GM12878 (cell line): ENCODE results near the gene ANKRD1. TPM values are rescaled to one million over a fixed set of nuclear protein-coding genes. Genes with fewer than 3 reads are reported as not detected.

Source experiments
- BMI1 ChIP-seq: fragments of 450-650 bp; IDR thresholded peaks from 2 replicates; pipeline ENCODE4 v1.6.1; 2016; ENCODE audit warnings: mild to moderate bottlenecking, moderate library complexity, borderline replicate concordance
- CREB1 ChIP-seq: IDR thresholded peaks from 2 replicates; pipeline ENCODE4 v1.6.1; 2012; ENCODE audit warnings: low read depth, mild to moderate bottlenecking, inconsistent platforms
- CREM ChIP-seq: IDR thresholded peaks from 2 replicates; pipeline ENCODE4 v1.6.1; 2014; ENCODE audit warnings: antibody characterized with exemption, low read depth
- NRF1 ChIP-seq: conservative IDR thresholded peaks from 2 replicates; pipeline ENCODE4 v1.6.1; 2011; ENCODE audit warnings: mild to moderate bottlenecking, low read depth, low read length, improper control_type of control experiment
- POLR2A ChIP-seq: IDR thresholded peaks from 2 replicates; pipeline ENCODE4 v1.6.1; 2011; ENCODE audit warnings: low read depth, mild to moderate bottlenecking, low read length
- POLR2AphosphoS2 ChIP-seq: IDR thresholded peaks from 2 replicates; pipeline ENCODE4 v1.6.1; 2011; ENCODE audit warnings: low read depth, mild to moderate bottlenecking, low read length, improper control_type of control experiment, moderate library complexity
- SIX5 ChIP-seq: IDR thresholded peaks from 2 replicates; pipeline ENCODE4 v1.6.1; 2011; ENCODE audit warnings: mild to moderate bottlenecking, low read depth, low read length, moderate library complexity; ENCODE audit not compliant: severe bottlenecking
- SMAD5 ChIP-seq: IDR thresholded peaks from 2 replicates; pipeline ENCODE4 v1.6.1; 2016; ENCODE audit warnings: antibody characterized with exemption, low read depth
- SP1 ChIP-seq: IDR thresholded peaks from one replicate; pipeline ENCODE4 v1.6.1; 2011; ENCODE audit warnings: low read depth, low read length
- TAF1 ChIP-seq: IDR thresholded peaks from 2 replicates; pipeline ENCODE4 v1.6.1; 2011; ENCODE audit warnings: mild to moderate bottlenecking, low read depth, low read length, borderline replicate concordance
- WRNIP1 ChIP-seq: IDR thresholded peaks from 2 replicates; pipeline ENCODE4 v1.6.1; 2011; ENCODE audit warnings: low read depth, low read length, improper control_type of control experiment, borderline replicate concordance
- YY1 ChIP-seq: IDR thresholded peaks from 2 replicates; pipeline ENCODE4 v1.6.1; 2011; ENCODE audit warnings: low read depth, mild to moderate bottlenecking, low read length
- polyA plus RNA-seq, 11 experiments: library from polyadenylated mRNA; depleted of rRNA in 4 of 11; unstranded in 6 of 11; stranded (reverse) in 5 of 11; fragments of >200 nt; fragmentation: Nextera tagmentation in 4 of 11; fragmentation: Illumina TruSeq in 1 of 11; extraction: Ambion mirVana in 4 of 11; extraction: Trizol in 1 of 11; gene quantifications; 1 replicate in 1 of 11; 2 replicates in 10 of 11; pipeline versions ENCODE4 v1.2.1 to v1.2.3, GENCODE V29; 2011 to 2016; ENCODE audit warnings: inconsistent platforms in 2 of 11, missing spikeins in 2 of 11, low read depth in 1 of 11
- total RNA-seq, 4 experiments: library from RNA; depleted of rRNA in 3 of 4; stranded (reverse); fragments of >200 nt in 3 of 4; fragmentation: Illumina TruSeq in 1 of 4; extraction: Trizol in 1 of 4; gene quantifications; 2 replicates each; pipeline versions ENCODE4 v1.2.1 to v1.2.3, GENCODE V29; 2013 to 2021
- TF ChIP-seq, protein P1 (sequence below): IDR thresholded peaks from 2 replicates; pipeline ENCODE4 v1.6.1; 2011; ENCODE audit warnings: borderline replicate concordance, low read depth, mild to moderate bottlenecking, moderate library complexity, mixed read lengths, low read length; ENCODE audit not compliant: insufficient read depth; ENCODE audit errors: extremely low read length
- TF ChIP-seq, protein P2 (sequence below): IDR thresholded peaks from 2 replicates; pipeline ENCODE4 v1.6.1; 2012; ENCODE audit warnings: low read depth, low read length, improper control_type of control experiment
- TF ChIP-seq, protein P3 (sequence below): IDR thresholded peaks from 2 replicates; pipeline ENCODE4 v1.6.1; 2012; ENCODE audit warnings: low read depth, low read length, improper control_type of control experiment
- TF ChIP-seq, protein P4 (sequence below): fragments of 450-650 bp; conservative IDR thresholded peaks from 2 replicates; pipeline ENCODE4 v1.6.1; 2017; ENCODE audit warnings: mild to moderate bottlenecking, moderate library complexity
- TF ChIP-seq, protein P5 (sequence below): IDR thresholded peaks from 2 replicates; pipeline ENCODE4 v1.6.1; 2011; ENCODE audit warnings: low read depth, mild to moderate bottlenecking, low read length, moderate library complexity, borderline replicate concordance; ENCODE audit errors: extremely low read depth
- TF ChIP-seq, protein P6 (sequence below): fragments of 450-650 bp; IDR thresholded peaks from 2 replicates; pipeline ENCODE4 v1.6.1; 2017; ENCODE audit warnings: borderline replicate concordance

ANKRD1 gene
- total and polyA plus RNA-seq, 10 of the 15 experiments (the other 5 are each of a cell fraction or from before 2014, with no cell fraction given) = not detected

DNA sequence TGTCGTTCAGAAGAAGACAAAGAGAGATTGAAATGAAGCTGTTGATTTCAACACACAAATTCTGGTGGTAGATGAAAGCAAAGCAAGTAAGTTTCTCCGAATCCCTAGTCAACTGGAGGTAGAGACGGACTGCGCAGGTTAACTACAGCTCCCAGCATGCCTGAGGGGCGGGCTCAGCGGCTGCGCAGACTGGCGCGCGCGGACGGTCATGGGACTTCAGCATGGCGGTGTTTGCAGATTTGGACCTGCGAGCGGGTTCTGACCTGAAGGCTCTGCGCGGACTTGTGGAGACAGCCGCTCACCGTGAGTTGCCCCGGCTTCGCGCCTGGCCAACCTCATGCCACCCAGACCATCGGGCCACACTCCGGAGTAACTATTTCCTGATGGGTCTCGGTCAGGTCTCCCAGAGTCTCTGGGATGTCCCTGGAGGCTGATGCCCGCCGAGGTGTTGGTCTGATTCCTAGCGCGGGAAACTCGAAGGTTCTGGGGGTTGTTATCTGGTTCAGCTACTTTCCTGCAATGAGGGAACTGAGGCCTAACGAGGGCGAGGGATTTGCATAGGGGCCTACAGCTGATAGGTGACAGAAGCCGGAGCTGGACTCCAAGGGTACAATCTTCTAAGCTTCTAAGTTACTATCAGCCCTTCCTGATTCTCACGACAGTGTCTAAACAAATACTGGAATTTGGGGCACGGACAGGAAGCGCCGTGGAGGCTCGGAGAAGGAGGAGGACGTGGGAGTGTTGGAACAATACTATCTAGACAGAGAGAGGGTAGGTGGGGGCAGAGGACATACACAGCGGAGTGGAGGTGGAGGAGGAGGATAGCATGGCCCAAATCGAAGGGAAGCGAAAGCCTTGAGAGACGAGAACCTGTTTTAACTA is 48.9 kb downstream of the ANKRD1 start, which contains the start of gene RPP30 (continued):
- TF ChIP-seq, protein P1, sequence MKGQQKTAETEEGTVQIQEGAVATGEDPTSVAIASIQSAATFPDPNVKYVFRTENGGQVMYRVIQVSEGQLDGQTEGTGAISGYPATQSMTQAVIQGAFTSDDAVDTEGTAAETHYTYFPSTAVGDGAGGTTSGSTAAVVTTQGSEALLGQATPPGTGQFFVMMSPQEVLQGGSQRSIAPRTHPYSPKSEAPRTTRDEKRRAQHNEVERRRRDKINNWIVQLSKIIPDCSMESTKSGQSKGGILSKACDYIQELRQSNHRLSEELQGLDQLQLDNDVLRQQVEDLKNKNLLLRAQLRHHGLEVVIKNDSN = peak; percentile 39
- TF ChIP-seq WRNIP1 (no peak), SIX5 (peak; percentile 92), SMAD5 (0 out of 2 replicates have a peak, but pooled peaks have one; percentile 26), SP1 (peak; percentile 60), POLR2A (peak; percentile 84), BMI1 (no peak), NRF1 (peak; percentile 83), YY1 (peak; percentile 97), POLR2AphosphoS2 (peak; percentile 63; the same call in 1 of the 2 replicates), CREM (peak; percentile 48; the same call in 1 of the 2 replicates), CREB1 (peak; percentile 46; the same call in 1 of the 2 replicates), TAF1 (peak; percentile 63; the same call in 1 of the 2 replicates)
- TF ChIP-seq, protein P2, sequence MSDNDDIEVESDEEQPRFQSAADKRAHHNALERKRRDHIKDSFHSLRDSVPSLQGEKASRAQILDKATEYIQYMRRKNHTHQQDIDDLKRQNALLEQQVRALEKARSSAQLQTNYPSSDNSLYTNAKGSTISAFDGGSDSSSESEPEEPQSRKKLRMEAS = peak; percentile 21; the same call in 1 of the 2 replicates
- TF ChIP-seq, protein P3, sequence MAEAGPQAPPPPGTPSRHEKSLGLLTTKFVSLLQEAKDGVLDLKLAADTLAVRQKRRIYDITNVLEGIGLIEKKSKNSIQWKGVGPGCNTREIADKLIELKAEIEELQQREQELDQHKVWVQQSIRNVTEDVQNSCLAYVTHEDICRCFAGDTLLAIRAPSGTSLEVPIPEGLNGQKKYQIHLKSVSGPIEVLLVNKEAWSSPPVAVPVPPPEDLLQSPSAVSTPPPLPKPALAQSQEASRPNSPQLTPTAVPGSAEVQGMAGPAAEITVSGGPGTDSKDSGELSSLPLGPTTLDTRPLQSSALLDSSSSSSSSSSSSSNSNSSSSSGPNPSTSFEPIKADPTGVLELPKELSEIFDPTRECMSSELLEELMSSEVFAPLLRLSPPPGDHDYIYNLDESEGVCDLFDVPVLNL = peak; percentile 69
- TF ChIP-seq, protein P4, sequence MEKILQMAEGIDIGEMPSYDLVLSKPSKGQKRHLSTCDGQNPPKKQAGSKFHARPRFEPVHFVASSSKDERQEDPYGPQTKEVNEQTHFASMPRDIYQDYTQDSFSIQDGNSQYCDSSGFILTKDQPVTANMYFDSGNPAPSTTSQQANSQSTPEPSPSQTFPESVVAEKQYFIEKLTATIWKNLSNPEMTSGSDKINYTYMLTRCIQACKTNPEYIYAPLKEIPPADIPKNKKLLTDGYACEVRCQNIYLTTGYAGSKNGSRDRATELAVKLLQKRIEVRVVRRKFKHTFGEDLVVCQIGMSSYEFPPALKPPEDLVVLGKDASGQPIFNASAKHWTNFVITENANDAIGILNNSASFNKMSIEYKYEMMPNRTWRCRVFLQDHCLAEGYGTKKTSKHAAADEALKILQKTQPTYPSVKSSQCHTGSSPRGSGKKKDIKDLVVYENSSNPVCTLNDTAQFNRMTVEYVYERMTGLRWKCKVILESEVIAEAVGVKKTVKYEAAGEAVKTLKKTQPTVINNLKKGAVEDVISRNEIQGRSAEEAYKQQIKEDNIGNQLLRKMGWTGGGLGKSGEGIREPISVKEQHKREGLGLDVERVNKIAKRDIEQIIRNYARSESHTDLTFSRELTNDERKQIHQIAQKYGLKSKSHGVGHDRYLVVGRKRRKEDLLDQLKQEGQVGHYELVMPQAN = 0 out of 2 replicates have a peak, but pooled peaks have one; percentile 50
- TF ChIP-seq, protein P5, sequence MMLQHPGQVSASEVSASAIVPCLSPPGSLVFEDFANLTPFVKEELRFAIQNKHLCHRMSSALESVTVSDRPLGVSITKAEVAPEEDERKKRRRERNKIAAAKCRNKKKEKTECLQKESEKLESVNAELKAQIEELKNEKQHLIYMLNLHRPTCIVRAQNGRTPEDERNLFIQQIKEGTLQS = peak; percentile 41; the same call in 1 of the 2 replicates
- TF ChIP-seq, protein P6, sequence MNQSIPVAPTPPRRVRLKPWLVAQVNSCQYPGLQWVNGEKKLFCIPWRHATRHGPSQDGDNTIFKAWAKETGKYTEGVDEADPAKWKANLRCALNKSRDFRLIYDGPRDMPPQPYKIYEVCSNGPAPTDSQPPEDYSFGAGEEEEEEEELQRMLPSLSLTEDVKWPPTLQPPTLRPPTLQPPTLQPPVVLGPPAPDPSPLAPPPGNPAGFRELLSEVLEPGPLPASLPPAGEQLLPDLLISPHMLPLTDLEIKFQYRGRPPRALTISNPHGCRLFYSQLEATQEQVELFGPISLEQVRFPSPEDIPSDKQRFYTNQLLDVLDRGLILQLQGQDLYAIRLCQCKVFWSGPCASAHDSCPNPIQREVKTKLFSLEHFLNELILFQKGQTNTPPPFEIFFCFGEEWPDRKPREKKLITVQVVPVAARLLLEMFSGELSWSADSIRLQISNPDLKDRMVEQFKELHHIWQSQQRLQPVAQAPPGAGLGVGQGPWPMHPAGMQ = no peak
